ENCODE data around the gene ANKRD55.

DNA sequence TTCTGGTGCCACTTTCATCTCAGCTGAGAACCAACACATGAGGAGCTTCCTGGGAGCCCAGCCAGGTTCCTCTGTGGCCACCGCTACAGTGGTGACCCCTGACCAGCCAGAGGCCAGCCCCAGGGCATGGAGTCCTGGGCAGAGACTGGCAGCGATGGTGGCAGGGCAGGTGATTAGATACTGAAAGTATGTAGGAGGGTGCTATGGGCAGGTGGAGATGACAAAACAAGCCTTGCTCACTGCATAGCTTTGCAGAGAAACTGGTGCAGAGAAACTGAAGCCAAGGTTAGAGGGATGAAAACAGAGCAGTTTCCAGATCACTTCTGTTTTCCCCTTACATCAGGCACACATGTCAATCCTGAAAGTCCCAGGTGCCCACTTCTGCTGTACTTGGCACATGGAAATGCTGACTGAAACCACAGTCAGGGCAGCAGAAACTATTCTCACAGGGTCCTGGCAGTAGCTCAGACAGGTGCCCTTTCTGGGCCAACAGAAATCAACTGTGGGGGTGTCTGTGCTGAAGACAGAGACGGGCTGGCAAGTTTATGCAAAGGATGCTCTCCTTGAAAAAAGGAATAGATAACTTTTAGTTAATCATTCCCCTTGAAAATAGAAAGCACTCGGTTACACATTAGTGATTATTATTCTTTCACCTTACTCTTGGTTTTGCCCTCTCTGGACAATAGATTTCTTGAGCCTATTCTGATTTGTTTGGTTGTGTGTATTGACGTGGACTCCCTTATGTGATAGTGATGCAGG lies 90.3 kb downstream of the ANKRD55 start:
- TF ChIP-seq, protein P1, sequence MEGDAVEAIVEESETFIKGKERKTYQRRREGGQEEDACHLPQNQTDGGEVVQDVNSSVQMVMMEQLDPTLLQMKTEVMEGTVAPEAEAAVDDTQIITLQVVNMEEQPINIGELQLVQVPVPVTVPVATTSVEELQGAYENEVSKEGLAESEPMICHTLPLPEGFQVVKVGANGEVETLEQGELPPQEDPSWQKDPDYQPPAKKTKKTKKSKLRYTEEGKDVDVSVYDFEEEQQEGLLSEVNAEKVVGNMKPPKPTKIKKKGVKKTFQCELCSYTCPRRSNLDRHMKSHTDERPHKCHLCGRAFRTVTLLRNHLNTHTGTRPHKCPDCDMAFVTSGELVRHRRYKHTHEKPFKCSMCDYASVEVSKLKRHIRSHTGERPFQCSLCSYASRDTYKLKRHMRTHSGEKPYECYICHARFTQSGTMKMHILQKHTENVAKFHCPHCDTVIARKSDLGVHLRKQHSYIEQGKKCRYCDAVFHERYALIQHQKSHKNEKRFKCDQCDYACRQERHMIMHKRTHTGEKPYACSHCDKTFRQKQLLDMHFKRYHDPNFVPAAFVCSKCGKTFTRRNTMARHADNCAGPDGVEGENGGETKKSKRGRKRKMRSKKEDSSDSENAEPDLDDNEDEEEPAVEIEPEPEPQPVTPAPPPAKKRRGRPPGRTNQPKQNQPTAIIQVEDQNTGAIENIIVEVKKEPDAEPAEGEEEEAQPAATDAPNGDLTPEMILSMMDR (IDR thresholded peaks at IDR 0.05) = no peak
- no peak for TF ChIP-seq POLR2A (IDR thresholded peaks at IDR 0.05)
